ENCODE results near the gene NQO1.

The NQO1 gene

GRCh38 chr16:69706256-69706974 lies 19.9 kb downstream of the NQO1 start:
- DNase-seq, result peak; percentile 59

- DNase-seq, result no peak
These were observed 22.7 kb downstream of the NQO1 start for GRCh38 chr16:69703638-69704037.

- DNase-seq, result no peak
These were observed 24.5 kb downstream of the NQO1 start for GRCh38 chr16:69701866-69702265.

GRCh38 chr16:69701452-69701851 lies 24.9 kb downstream of the NQO1 start:
- DNase-seq, result no peak

- no peak for DNase-seq
These were observed 26.4 kb downstream of the NQO1 start for GRCh38 chr16:69699915-69700314.

GRCh38 chr16:69698404-69698803 lies 28.0 kb downstream of the NQO1 start:
- DNase-seq, result no peak

- DNase-seq, result no peak
These were observed 32.4 kb downstream of the NQO1 start for GRCh38 chr16:69693916-69694315.

GRCh38 chr16:69691980-69692911 lies 34.1 kb downstream of the NQO1 start:
- no peak for DNase-seq

- DNase-seq, result no peak
These were observed 37.8 kb downstream of the NQO1 start for GRCh38 chr16:69688589-69688988.

GRCh38 chr16:69680358-69680757 lies 46.0 kb downstream of the NQO1 start:
- no peak for DNase-seq

- DNase-seq, result no peak
These were observed 53.2 kb downstream of the NQO1 start for GRCh38 chr16:69672998-69673713.

GRCh38 chr16:69672315-69672997 lies 53.9 kb downstream of the NQO1 start:
- DNase-seq, result no peak

- DNase-seq, result no peak
These were observed 56.8 kb downstream of the NQO1 start for GRCh38 chr16:69669577-69669976.

GRCh38 chr16:69663846-69664245 lies 62.5 kb downstream of the NQO1 start:
- no peak for DNase-seq

GRCh38 chr16:69662901-69663300 lies 63.5 kb downstream of the NQO1 start:
- no peak for DNase-seq

GRCh38 chr16:69660166-69660565 lies 66.2 kb downstream of the NQO1 start:
- no peak for DNase-seq

Data from DMS53 (cell line).